Neural progenitor cell (in vitro differentiated cells): ENCODE measurements around the gene MYH9.

Experiments
- CTCF ChIP-seq: fragments of 200-600 bp; sonication (generic); IDR thresholded peaks from 2 replicates; pipeline ENCODE4 v1.5.1; 2017; ENCODE audit warnings: antibody characterized with exemption, mild to moderate bottlenecking
- EZH2 ChIP-seq: fragments of 200-600 bp; sonication (generic); IDR thresholded peaks from 2 replicates; pipeline ENCODE4 v1.6.1; 2017; ENCODE audit warnings: antibody characterized with exemption, mild to moderate bottlenecking, moderate library complexity
- EZH2phosphoT487 ChIP-seq: fragments of 200-600 bp; sonication (generic); IDR thresholded peaks from 2 replicates; pipeline ENCODE4 v1.6.1; 2017; ENCODE audit warnings: antibody characterized with exemption

DNA sequence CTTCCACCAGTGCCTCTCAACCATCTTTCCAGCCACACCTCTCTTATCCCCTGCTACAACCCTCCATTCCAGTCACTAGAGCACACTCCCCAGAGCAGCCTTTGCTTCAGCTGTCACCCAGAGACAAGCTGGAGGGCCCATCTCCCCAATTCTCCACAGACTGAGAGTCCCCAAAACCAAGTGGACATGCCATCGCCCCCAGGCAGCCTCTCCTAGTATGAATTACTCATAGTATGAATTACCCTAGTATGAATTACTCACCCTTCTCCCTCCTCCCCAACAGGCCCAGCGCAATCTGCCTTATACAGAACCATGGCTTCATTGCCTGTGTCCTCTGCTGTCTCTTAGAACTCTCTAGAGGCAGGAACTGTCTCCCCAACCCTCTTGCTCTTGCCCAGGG, 24.8 kb downstream of the MYH9 start:
- TF ChIP-seq EZH2: no peak
- no peak for TF ChIP-seq CTCF
- TF ChIP-seq EZH2phosphoT487: no peak
